ENCODE data around the gene TANGO6.

The TANGO6 gene

DNA sequence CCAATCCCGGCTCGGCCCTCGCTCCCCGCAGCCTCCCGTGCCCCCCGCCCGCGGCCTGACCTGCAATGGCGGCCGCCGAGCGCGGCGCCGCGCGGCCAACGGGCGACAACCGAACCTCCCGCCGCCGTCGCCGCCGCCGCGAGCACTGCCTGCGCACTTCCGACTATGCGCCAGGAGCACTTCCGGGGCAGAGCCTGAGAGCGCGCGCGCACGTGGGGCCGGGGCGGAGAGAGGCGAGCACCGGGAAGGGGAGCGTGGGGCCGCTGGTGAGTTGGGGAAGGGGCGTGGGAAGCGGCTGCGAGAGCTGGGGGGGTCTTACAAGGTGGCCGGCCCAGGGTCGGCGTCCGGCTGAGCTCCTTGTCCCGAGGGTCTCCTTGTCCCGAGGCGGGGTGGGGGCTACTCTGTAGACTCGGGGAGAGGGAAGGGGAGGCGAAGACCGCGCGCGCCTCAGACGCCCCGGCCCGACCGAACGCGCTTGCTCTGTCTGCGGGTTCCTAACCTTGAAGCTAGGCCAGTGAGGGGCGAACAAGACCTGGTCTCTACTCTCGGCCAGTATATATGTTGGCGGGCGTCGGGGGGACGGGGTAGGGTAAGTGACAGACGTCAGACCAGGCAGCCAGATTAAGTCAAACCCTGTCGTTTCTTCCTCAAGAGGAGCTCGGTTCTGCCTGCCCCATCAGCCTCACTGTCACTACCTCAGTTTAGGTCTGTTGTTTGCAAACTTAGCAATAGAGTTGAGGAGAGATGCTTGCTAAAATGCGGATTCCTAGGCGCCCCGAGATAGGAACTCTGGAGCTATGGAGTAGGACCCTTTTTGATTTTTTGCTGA lies 289.3 kb downstream of the TANGO6 start, which contains the start of the genes CHTF8 and UTP4:
CHTF8 (minus strand) TSS at position 165 of the 829 bp plus-strand sequence. CDS start 11,130 bp downstream, outside the sequence.
UTP4 (plus strand) TSS at position 226 of the 829 bp plus-strand sequence. CDS start 811 bp downstream, outside the sequence.
- Histone ChIP-seq H3K9me3 (ENCODE audit: severe bottlenecking) (no peaks in the 10 kb centered on the region), H3K4me3 (ENCODE audit: severe bottlenecking) (peak within 1 kb of the TSS; percentile 85), H3K4me1 (ENCODE audit: insufficient read depth, poor library complexity, severe bottlenecking) (peaks cover 19% of the 10 kb centered on the region), H3K27ac (ENCODE audit: poor library complexity, severe bottlenecking) (peak within 1 kb of the TSS; percentile 86), H3K27me3 (ENCODE audit: insufficient read depth, poor library complexity, severe bottlenecking) (no peaks in the 10 kb centered on the region), H3K36me3 (ENCODE audit: low read depth) (peaks cover 56% of the 10 kb centered on the region)
- TF ChIP-seq, protein P1, sequence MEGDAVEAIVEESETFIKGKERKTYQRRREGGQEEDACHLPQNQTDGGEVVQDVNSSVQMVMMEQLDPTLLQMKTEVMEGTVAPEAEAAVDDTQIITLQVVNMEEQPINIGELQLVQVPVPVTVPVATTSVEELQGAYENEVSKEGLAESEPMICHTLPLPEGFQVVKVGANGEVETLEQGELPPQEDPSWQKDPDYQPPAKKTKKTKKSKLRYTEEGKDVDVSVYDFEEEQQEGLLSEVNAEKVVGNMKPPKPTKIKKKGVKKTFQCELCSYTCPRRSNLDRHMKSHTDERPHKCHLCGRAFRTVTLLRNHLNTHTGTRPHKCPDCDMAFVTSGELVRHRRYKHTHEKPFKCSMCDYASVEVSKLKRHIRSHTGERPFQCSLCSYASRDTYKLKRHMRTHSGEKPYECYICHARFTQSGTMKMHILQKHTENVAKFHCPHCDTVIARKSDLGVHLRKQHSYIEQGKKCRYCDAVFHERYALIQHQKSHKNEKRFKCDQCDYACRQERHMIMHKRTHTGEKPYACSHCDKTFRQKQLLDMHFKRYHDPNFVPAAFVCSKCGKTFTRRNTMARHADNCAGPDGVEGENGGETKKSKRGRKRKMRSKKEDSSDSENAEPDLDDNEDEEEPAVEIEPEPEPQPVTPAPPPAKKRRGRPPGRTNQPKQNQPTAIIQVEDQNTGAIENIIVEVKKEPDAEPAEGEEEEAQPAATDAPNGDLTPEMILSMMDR (IDR thresholded peaks at IDR 0.05; ENCODE audit: poor library complexity, severe bottlenecking) = no peak
- DNase-seq (ENCODE audit: low spot score) = peak; percentile 89
- ATAC-seq (ENCODE audit: low read depth) = peak; percentile 91

DNA sequence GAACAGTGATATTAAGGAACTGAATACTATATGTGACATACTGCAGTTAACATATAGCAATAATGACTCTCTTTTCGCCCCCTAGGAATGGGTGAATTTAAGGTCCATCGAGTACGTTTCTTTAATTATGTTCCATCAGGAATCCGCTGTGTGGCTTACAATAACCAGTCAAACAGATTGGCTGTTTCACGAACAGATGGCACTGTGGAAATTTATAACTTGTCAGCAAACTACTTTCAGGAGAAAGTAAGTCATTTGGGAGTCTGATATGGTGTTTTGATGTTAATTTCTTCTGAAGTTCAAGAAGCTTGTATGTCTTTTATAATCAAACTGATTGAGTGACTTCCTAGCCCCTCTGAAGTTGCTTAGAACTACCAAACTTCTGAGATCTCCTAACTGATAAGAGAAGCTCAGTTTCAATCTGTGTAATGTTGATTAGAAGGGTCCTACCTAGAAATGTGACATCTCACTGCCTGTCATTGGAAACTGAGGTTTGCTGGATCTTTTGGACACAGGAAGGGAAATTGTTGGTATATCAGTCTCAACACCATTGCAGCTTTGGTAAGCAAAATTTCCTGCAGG lies 290.1 kb downstream of the TANGO6 start:
- Histone ChIP-seq H3K4me3 (ENCODE audit: severe bottlenecking) (peak overlapping the region; percentile 85), H3K27ac (ENCODE audit: poor library complexity, severe bottlenecking) (peak overlapping the region; percentile 86), H3K9me3 (ENCODE audit: severe bottlenecking) (no peaks in the 10 kb centered on the region), H3K27me3 (ENCODE audit: insufficient read depth, poor library complexity, severe bottlenecking) (no peaks in the 10 kb centered on the region), H3K36me3 (ENCODE audit: low read depth) (peaks cover 56% of the 10 kb centered on the region), H3K4me1 (ENCODE audit: insufficient read depth, poor library complexity, severe bottlenecking) (peaks cover 19% of the 10 kb centered on the region)
- TF ChIP-seq, protein P1 (IDR thresholded peaks at IDR 0.05; ENCODE audit: poor library complexity, severe bottlenecking) = no peak
- ATAC-seq (ENCODE audit: low read depth) (no peak), DNase-seq (ENCODE audit: low spot score) (no peak)
